HCT116 (cell line): Measurements from ENCODE around the gene ZFP36L2. TPM values are rescaled to one million over a fixed set of nuclear protein-coding genes. Genes with fewer than 3 reads are reported as not detected.

Experiments used
- ATAC-seq: fragments of 200-7000 bp; cut with Tn5 transposase; 2 replicates; pipeline ENCODE4 v1.9.1; 2020; ENCODE audit warnings: mild to moderate bottlenecking, moderate library complexity
- BruUV-seq: library from RNA; stranded (reverse); fragments of 400-500 nt; replicated peaks from 2 replicates; lab custom pipeline; 2021; lab: Mats Ljungman, UMichigan
- CTCF ChIA-PET: fragments of 300-600 bp; sonication (Branson Sonifier 250); formaldehyde crosslinking; loops from one replicate; lab custom pipeline; 2021; ENCODE audit warnings: antibody characterized with exemption; lab: Charles Lee
- POLR2A ChIA-PET: fragments of 300-600, 350-600 bp; sonication (Branson Sonifier 250); formaldehyde crosslinking; loops from one replicate; lab custom pipeline; 2021; ENCODE audit warnings: antibody characterized with exemption; lab: Charles Lee
- RAD21 ChIA-PET, 2 experiments: fragments of 300-600 bp; sonication (Branson Sonifier 250); formaldehyde crosslinking; loops; one replicate each; lab custom pipeline; 2023; ENCODE audit warnings: low total read pairs in 2 of 2; ENCODE audit not compliant: uncharacterized antibody in 2 of 2, unreplicated experiment in 2 of 2, low non-redundant PET in 1 of 2; lab: Charles Lee
- DNase-seq: peaks from one replicate; pipeline ENCODE4 v3.0.0-alpha.2; 2010; ENCODE audit warnings: low read depth, low spot score
- H2AFZ ChIP-seq: fragments of 200-600 bp; shearing (Covaris generic), sonication (generic); 2 replicates; pipeline ENCODE4 v1.6.1; 2017; ENCODE audit warnings: low read depth, mixed run types, mixed read lengths, antibody characterized with exemption, low read length; ENCODE audit not compliant: poor library complexity, severe bottlenecking
- H3K27ac ChIP-seq: 2 replicates; pipeline ENCODE4 v1.5.1; 2012; ENCODE audit warnings: low read depth, low read length
- H3K27me3 ChIP-seq: fragments of 200-600 bp; sonication (generic); 2 replicates; pipeline ENCODE4 v1.6.1; 2016; ENCODE audit warnings: mixed run types, low read length, mixed read lengths; ENCODE audit not compliant: insufficient read depth
- H3K36me3 ChIP-seq, 2 experiments: fragments of 200-500 bp in 1 of 2; fragments of 200-600 bp in 1 of 2; sonication (Bioruptor generic) in 1 of 2; sonication (generic) in 1 of 2; 2 replicates each; pipeline versions ENCODE4 v1.5.1 to v1.6.1; 2014 to 2016; ENCODE audit warnings: low read length in 2 of 2, inconsistent platforms in 1 of 2, mixed read lengths in 1 of 2, mixed run types in 1 of 2; ENCODE audit not compliant: insufficient read depth in 2 of 2, control insufficient read depth in 1 of 2
- H3K4me1 ChIP-seq, 2 experiments: fragments of 200-600 bp in 1 of 2; sonication (generic) in 1 of 2; 2 replicates each; pipeline versions ENCODE4 v1.5.1 to v1.6.1; 2012 to 2017; ENCODE audit warnings: low read length in 2 of 2, inconsistent platforms in 1 of 2, mild to moderate bottlenecking in 1 of 2, mixed read lengths in 1 of 2, mixed run types in 1 of 2, moderate library complexity in 1 of 2; ENCODE audit not compliant: insufficient read depth in 2 of 2, control insufficient read depth in 1 of 2
- H3K4me2 ChIP-seq: fragments of 200-600 bp; sonication (generic); 2 replicates; pipeline ENCODE4 v1.6.1; 2017; ENCODE audit warnings: mixed run types, low read length, mixed read lengths
- H3K4me3 ChIP-seq, 2 experiments: fragments of 200-600 bp in 1 of 2; sonication (generic) in 1 of 2; replicated peaks in 1 of 2; 2 replicates each; pipeline ENCODE4 v1.5.1; 2011 to 2016; ENCODE audit warnings: low read length in 2 of 2, control low read depth in 1 of 2, low read depth in 1 of 2, mild to moderate bottlenecking in 1 of 2, mixed read lengths in 1 of 2, mixed run types in 1 of 2
- H3K79me2 ChIP-seq: fragments of 200-600 bp; sonication (generic); 2 replicates; pipeline ENCODE4 v1.6.1; 2017; ENCODE audit warnings: mild to moderate bottlenecking, mixed run types, low read length, moderate library complexity, mixed read lengths; ENCODE audit not compliant: insufficient read depth
- H3K9ac ChIP-seq: fragments of 200-600 bp; sonication (generic); 2 replicates; pipeline ENCODE4 v1.6.1; 2016; ENCODE audit warnings: low read length, mixed read lengths
- H3K9me2 ChIP-seq: fragments of 200-600 bp; sonication (generic), shearing (Covaris generic); 2 replicates; pipeline ENCODE4 v1.6.1; 2017; ENCODE audit warnings: mixed run types, mild to moderate bottlenecking, moderate library complexity; ENCODE audit not compliant: insufficient read depth
- H3K9me3 ChIP-seq, 2 experiments: fragments of 200-500 bp in 1 of 2; fragments of 200-600 bp in 1 of 2; sonication (Bioruptor generic) in 1 of 2; sonication (generic) in 1 of 2; 2 replicates each; pipeline ENCODE4 v1.6.1; 2014 to 2017; ENCODE audit warnings: low read length in 2 of 2, mixed read lengths in 2 of 2, inconsistent platforms in 1 of 2, low read depth in 1 of 2, mild to moderate bottlenecking in 1 of 2, mixed run types in 1 of 2, moderate library complexity in 1 of 2; ENCODE audit not compliant: control insufficient read depth in 1 of 2, insufficient read depth in 1 of 2
- H4K20me1 ChIP-seq: fragments of 200-600 bp; sonication (generic), shearing (Covaris generic); 2 replicates; pipeline ENCODE4 v1.6.1; 2017; ENCODE audit warnings: mixed run types, mild to moderate bottlenecking, moderate library complexity; ENCODE audit not compliant: insufficient read depth
- CBX3 ChIP-seq: IDR thresholded peaks from 2 replicates; pipeline ENCODE4 v1.6.1; 2012; ENCODE audit warnings: low read depth
- CEBPB ChIP-seq: IDR thresholded peaks from 2 replicates; pipeline ENCODE4 v1.6.1; 2012; ENCODE audit warnings: low read depth
- ELF1 ChIP-seq: IDR thresholded peaks from 2 replicates; pipeline ENCODE4 v1.6.1; 2012; ENCODE audit warnings: low read depth, borderline replicate concordance
- EZH2 ChIP-seq: fragments of 200-600 bp; sonication (generic); IDR thresholded peaks from 2 replicates; pipeline ENCODE4 v1.6.1; 2017; ENCODE audit warnings: antibody characterized with exemption, mixed run types
- EZH2phosphoT487 ChIP-seq: fragments of 200-600 bp; IDR thresholded peaks from 2 replicates; pipeline ENCODE4 v1.6.1; 2018; ENCODE audit warnings: antibody characterized with exemption, borderline replicate concordance
- FOSL1 ChIP-seq: IDR thresholded peaks from 2 replicates; pipeline ENCODE4 v1.6.1; 2012; ENCODE audit warnings: low read depth
- JUND ChIP-seq: IDR thresholded peaks from 2 replicates; pipeline ENCODE4 v1.6.1; 2012
- POLR2AphosphoS5 ChIP-seq: IDR thresholded peaks from 2 replicates; pipeline ENCODE4 v1.6.1; 2011; ENCODE audit warnings: mild to moderate bottlenecking, low read depth, low read length, moderate library complexity
- RAD21 ChIP-seq: IDR thresholded peaks from 2 replicates; pipeline ENCODE4 v1.6.1; 2012; ENCODE audit warnings: low read depth, mild to moderate bottlenecking
- SP1 ChIP-seq: IDR thresholded peaks from 2 replicates; pipeline ENCODE4 v1.6.1; 2012; ENCODE audit warnings: low read depth
- SRF ChIP-seq: IDR thresholded peaks from 2 replicates; pipeline ENCODE4 v1.6.1; 2012; ENCODE audit warnings: low read depth
- TCF7L2 ChIP-seq: IDR thresholded peaks from 2 replicates; pipeline ENCODE4 v1.7.0; 2011; ENCODE audit warnings: borderline replicate concordance, inconsistent platforms; ENCODE audit not compliant: insufficient read depth, insufficient read length; ENCODE audit errors: extremely low read depth
- ZFX ChIP-seq: fragments of 450-650 bp; IDR thresholded peaks from 2 replicates; pipeline ENCODE4 v1.6.1; 2017
- intact Hi-C: fragments of 100-400 bp; cut with micrococcal nuclease; formaldehyde crosslinking; loops from 2 replicates; pipeline ENCODE4 v1.10.0; 2022
- total RNA-seq: library from RNA; stranded (reverse); gene quantifications from one replicate; pipeline ENCODE4 v1.2.1, GENCODE V29; 2021; ENCODE audit not compliant: unreplicated experiment
- TF ChIP-seq, protein P1 (sequence below): IDR thresholded peaks from 2 replicates; pipeline ENCODE4 v1.6.1; 2012
- TF ChIP-seq, protein P2 (sequence below): IDR thresholded peaks from 2 replicates; pipeline ENCODE4 v1.6.1; 2012; ENCODE audit warnings: low read depth
- TF ChIP-seq, protein P3 (sequence below), 3 experiments: fragments of 200-600 bp in 1 of 3; sonication (generic) in 1 of 3; IDR thresholded peaks in 2 of 3; conservative IDR thresholded peaks in 1 of 3; 2 replicates each; pipeline ENCODE4 v1.5.1; 2012 to 2017; ENCODE audit warnings: low read depth in 2 of 3, low read length in 2 of 3, antibody characterized with exemption in 1 of 3, borderline replicate concordance in 1 of 3, control low read depth in 1 of 3, mild to moderate bottlenecking in 1 of 3, mixed read lengths in 1 of 3, mixed run types in 1 of 3, moderate library complexity in 1 of 3; ENCODE audit not compliant: insufficient read depth in 1 of 3
- TF ChIP-seq, protein P4 (sequence below): IDR thresholded peaks from 2 replicates; pipeline ENCODE4 v1.6.1; 2012

ZFP36L2 gene
- total RNA-seq, 1 experiment from 2014 or later, result 30.3 TPM

DNA sequence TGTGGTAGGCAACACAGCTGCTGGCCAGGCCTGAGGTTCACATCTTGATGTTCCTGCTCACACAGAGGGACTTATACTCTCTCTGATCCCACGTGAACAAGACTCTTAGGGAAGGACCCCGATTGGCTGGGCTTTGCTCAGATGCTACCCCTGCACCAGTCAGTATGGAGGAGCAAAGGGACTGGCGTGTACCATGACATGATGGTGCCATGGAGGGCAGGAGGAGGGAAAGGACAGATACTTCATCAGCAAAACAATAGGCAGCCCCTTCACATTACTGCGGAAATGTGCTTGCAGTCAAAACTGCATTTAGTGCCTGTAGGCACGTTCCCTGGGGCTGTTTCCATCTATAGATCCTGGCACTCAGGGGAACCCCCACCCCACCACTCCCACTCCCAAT, 42.7 kb downstream of the ZFP36L2 start:
- H4K20me1 ChIP-seq, result no peaks in the 10 kb centered on the region
- peaks cover 32 to 75% of the 10 kb centered on the region in 2 experiments for H3K4me1 ChIP-seq
- POLR2A ChIA-PET, result interaction anchor here (0.7 kb wide), 1 partner anchor 301 kb away, joined by 3 read pairs; no protein-coding TSS in a partner anchor
- RAD21 ChIA-PET, result no interaction called here
- DNase-seq (no peak), ATAC-seq (no peak)
- no peak overlapping the region for H3K27ac ChIP-seq
- CTCF ChIA-PET, result no interaction called here
- no peak overlapping the region for H3K4me3 ChIP-seq
- H2AFZ ChIP-seq, result no peak overlapping the region
- no peaks in the 10 kb centered on the region for H3K27me3 ChIP-seq
- peak overlapping the region; percentile 73 for H3K4me2 ChIP-seq
- no peaks in the 10 kb centered on the region for H3K9me2 ChIP-seq
- intact Hi-C loops, result no loop called here
- no peaks in the 10 kb centered on the region for H3K36me3 ChIP-seq
- BruUV-seq, result no TSS peak
- TF ChIP-seq, protein P1, sequence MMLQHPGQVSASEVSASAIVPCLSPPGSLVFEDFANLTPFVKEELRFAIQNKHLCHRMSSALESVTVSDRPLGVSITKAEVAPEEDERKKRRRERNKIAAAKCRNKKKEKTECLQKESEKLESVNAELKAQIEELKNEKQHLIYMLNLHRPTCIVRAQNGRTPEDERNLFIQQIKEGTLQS, result no peak
- TF ChIP-seq POLR2AphosphoS5 (no peak), FOSL1 (no peak)
- 0 out of 2 replicates have a peak overlapping the region, but pooled peaks have one; percentile 60 for H3K9ac ChIP-seq
- H3K79me2 ChIP-seq, result no peaks in the 10 kb centered on the region
- H3K9me3 ChIP-seq, result no peaks in the 10 kb centered on the region

DNA sequence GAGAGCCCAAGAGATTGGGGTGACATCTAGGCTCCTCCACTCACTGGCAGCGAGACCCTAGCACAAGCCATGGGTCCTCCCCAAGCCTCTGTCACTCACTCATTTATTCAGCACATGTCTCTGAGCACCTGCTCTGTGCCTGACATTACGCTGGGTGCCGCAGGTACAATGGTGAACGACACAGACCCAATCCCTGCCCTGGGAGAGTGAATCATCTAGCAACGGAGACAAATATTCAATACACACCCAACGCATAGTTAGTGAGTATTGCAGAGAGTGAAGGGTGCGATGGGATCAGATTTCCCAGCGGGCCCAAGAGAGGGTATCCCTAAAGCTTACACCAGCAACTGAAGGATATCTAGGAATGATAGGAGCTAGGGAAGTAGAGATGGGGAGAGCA, 45.5 kb downstream of the ZFP36L2 start:
- intact Hi-C loops, result no loop called here
- BruUV-seq, result no TSS peak
- TF ChIP-seq EZH2, result no peak
- TF ChIP-seq EZH2phosphoT487, result no peak
- TF ChIP-seq TCF7L2, result no peak
- TF ChIP-seq SP1, result no peak
- no peak for TF ChIP-seq ZFX
- no peak for TF ChIP-seq CBX3
- TF ChIP-seq SRF, result no peak
- TF ChIP-seq, protein P2, sequence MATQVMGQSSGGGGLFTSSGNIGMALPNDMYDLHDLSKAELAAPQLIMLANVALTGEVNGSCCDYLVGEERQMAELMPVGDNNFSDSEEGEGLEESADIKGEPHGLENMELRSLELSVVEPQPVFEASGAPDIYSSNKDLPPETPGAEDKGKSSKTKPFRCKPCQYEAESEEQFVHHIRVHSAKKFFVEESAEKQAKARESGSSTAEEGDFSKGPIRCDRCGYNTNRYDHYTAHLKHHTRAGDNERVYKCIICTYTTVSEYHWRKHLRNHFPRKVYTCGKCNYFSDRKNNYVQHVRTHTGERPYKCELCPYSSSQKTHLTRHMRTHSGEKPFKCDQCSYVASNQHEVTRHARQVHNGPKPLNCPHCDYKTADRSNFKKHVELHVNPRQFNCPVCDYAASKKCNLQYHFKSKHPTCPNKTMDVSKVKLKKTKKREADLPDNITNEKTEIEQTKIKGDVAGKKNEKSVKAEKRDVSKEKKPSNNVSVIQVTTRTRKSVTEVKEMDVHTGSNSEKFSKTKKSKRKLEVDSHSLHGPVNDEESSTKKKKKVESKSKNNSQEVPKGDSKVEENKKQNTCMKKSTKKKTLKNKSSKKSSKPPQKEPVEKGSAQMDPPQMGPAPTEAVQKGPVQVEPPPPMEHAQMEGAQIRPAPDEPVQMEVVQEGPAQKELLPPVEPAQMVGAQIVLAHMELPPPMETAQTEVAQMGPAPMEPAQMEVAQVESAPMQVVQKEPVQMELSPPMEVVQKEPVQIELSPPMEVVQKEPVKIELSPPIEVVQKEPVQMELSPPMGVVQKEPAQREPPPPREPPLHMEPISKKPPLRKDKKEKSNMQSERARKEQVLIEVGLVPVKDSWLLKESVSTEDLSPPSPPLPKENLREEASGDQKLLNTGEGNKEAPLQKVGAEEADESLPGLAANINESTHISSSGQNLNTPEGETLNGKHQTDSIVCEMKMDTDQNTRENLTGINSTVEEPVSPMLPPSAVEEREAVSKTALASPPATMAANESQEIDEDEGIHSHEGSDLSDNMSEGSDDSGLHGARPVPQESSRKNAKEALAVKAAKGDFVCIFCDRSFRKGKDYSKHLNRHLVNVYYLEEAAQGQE, result no peak
- TF ChIP-seq, protein P3, sequence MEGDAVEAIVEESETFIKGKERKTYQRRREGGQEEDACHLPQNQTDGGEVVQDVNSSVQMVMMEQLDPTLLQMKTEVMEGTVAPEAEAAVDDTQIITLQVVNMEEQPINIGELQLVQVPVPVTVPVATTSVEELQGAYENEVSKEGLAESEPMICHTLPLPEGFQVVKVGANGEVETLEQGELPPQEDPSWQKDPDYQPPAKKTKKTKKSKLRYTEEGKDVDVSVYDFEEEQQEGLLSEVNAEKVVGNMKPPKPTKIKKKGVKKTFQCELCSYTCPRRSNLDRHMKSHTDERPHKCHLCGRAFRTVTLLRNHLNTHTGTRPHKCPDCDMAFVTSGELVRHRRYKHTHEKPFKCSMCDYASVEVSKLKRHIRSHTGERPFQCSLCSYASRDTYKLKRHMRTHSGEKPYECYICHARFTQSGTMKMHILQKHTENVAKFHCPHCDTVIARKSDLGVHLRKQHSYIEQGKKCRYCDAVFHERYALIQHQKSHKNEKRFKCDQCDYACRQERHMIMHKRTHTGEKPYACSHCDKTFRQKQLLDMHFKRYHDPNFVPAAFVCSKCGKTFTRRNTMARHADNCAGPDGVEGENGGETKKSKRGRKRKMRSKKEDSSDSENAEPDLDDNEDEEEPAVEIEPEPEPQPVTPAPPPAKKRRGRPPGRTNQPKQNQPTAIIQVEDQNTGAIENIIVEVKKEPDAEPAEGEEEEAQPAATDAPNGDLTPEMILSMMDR (IDR thresholded peaks at IDR 0.05 in 2 of 3, conservative IDR thresholded peaks at IDR 0.05 in 1 of 3; ENCODE audit: borderline replicate concordance in 1 of 3, insufficient read depth in 1 of 3, low read depth in 2 of 3, low read length in 2 of 3), result no peak
- no peak for TF ChIP-seq RAD21
- TF ChIP-seq, protein P4, sequence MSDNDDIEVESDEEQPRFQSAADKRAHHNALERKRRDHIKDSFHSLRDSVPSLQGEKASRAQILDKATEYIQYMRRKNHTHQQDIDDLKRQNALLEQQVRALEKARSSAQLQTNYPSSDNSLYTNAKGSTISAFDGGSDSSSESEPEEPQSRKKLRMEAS, result no peak
- no peak for TF ChIP-seq ELF1
- no peak for TF ChIP-seq JUND
- TF ChIP-seq CEBPB, result no peak

More for the DNA sequence above, 45.5 kb downstream of the ZFP36L2 start:
- Histone ChIP-seq H3K27ac (no peak overlapping the region; the same call in 1 of the 2 replicates), H4K20me1 (no peaks in the 10 kb centered on the region), H3K9me2 (no peaks in the 10 kb centered on the region), H3K9me3 (no peaks in the 10 kb centered on the region), H3K4me3 (no peak overlapping the region), H3K27me3 (no peaks in the 10 kb centered on the region), H3K4me2 (peak overlapping the region; percentile 5), H3K79me2 (no peaks in the 10 kb centered on the region), H2AFZ (no peak overlapping the region), H3K4me1 (peaks cover 44 to 92% of the 10 kb centered on the region in 2 experiments), H3K36me3 (no peaks in the 10 kb centered on the region), H3K9ac (0 out of 2 replicates have a peak overlapping the region, but pooled peaks have one; percentile 5)
- RAD21 ChIA-PET, result no interaction called here
- CTCF ChIA-PET, result interaction anchor here (1.3 to 4.3 kb wide), 2 partner anchors 10 to 11 kb away, joined by 5 to 23 read pairs; no protein-coding TSS in a partner anchor
- POLR2A ChIA-PET, result interaction anchor here (4.5 kb wide), 1 partner anchor 12 kb away, joined by 23 read pairs; no protein-coding TSS in a partner anchor
- ATAC-seq (no peak), DNase-seq (no peak)
